ENCODE measurements around the gene BANP.

The BANP gene

GRCh38 chr16:88063211-88063773, 112.1 kb downstream of the BANP start:
- no peaks in the 10 kb centered on the region for H3K36me3 ChIP-seq (replicated peaks)
- in situ Hi-C loops (cut with HindIII; ENCODE audit: low pct_ligation_motif_present, low sequenced_read_pairs), result no loop called here
- H3K27me3 ChIP-seq (replicated peaks), result no peaks in the 10 kb centered on the region
- peak; percentile 51 for DNase-seq
- peak overlapping the region; percentile 60 for H3K27ac ChIP-seq
- no peak overlapping the region for H3K4me3 ChIP-seq (ENCODE audit: low read depth, low read length)
- peak; percentile 71 for TF ChIP-seq CTCF (IDR thresholded peaks at IDR 0.05; ENCODE audit: low read depth, low read length, missing control alignments)

DNA sequence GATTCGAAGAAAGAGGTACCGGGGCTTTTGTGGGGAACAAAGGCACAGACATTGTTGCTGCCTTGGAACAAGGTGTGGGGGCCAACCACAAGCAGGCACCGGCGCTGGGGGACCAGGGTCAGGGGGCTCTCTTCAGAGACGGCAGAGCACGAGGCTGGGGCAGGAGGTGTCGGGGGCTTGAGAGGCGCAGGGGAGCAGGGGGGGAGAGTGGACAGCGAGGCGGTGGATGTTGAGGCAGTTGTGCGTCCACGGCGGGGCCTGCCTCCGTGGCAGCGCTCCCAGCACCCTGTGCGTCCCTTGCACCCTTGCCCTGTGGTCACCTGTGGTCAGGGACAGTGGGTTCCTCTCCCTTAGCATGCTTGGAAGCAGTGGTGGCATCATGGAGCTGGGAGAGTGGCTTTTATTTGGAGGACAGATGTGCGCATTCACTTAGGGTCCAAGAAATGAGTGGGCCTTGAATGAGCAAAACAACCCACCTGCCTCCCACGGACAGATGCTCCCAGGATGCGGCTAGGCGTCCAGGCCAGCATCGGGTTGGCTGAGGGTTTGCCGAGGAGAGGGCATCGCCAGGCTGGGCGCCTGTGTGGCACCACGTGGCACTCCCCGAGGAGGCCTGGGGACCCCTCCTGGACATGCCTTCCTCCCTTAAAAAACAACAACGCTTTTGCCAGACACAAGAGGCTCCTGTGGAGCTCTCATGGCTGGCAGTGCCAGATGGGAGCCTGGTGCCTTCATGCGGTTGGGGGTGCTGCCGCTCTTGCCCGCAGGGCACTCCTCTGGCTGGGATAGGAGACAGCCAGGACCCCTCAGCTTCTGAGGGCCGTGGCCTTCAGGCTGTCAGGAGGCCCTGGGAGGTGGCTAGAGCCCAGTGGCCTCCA, 113.0 kb downstream of the BANP start:
- DNase-seq, result no peak
- Histone ChIP-seq H3K4me3 (ENCODE audit: low read depth, low read length) (no peak overlapping the region), H3K27me3 (replicated peaks) (no peaks in the 10 kb centered on the region), H3K27ac (no peak overlapping the region), H3K36me3 (replicated peaks) (no peaks in the 10 kb centered on the region)
- in situ Hi-C loops (cut with HindIII; ENCODE audit: low pct_ligation_motif_present, low sequenced_read_pairs), result no loop called here
- no peak for TF ChIP-seq CTCF (IDR thresholded peaks at IDR 0.05; ENCODE audit: low read depth, low read length, missing control alignments)

DNA sequence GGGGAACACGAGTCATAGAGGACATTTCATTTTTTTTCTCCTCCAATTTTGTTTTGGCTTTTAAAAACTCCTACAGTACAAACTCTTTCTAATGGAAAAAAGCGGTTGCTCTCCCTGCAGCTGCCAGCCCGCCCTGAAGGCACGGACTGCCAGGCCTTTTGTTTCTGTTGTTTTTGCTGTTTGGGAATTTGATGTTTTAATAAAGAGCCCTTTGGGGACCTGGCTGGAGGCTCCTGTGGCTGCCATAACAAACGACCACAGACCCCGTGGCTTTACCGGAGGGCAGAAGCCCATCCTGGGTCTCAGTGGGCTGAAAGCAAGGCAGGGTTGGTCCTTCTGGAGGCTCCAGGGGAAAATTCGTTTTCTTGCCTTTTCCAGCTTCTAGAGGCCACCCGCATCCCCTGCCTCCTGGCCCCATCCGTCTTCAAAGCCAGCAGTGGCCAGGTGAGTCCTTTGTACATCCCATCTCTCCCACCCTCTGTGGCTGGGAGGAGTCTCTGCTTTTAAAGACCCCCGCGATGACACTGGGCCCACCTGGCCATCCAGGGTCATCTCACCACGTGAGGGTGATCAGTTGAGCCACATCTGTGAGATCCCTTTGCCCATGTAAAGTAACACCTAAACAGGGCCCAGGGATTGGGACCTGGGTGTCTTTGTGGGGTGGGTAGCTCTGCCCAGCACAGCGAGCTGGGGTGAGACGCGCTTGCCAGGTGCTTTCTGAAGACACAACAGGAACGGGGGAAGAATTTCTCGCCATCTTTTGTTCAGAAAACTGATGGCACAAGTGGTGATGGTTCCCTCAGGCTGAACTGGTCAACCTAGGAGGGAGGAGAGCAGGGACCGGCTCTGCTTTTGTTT, 113.9 kb downstream of the BANP start:
- no peak overlapping the region for H3K4me3 ChIP-seq (ENCODE audit: low read depth, low read length)
- in situ Hi-C loops (cut with HindIII; ENCODE audit: low pct_ligation_motif_present, low sequenced_read_pairs), result no loop called here
- no peak for TF ChIP-seq CTCF (IDR thresholded peaks at IDR 0.05; ENCODE audit: low read depth, low read length, missing control alignments)
- H3K27ac ChIP-seq, result no peak overlapping the region
- no peaks in the 10 kb centered on the region for H3K27me3 ChIP-seq (replicated peaks)
- DNase-seq, result no peak
- H3K36me3 ChIP-seq (replicated peaks), result peaks cover 6% of the 10 kb centered on the region

DNA sequence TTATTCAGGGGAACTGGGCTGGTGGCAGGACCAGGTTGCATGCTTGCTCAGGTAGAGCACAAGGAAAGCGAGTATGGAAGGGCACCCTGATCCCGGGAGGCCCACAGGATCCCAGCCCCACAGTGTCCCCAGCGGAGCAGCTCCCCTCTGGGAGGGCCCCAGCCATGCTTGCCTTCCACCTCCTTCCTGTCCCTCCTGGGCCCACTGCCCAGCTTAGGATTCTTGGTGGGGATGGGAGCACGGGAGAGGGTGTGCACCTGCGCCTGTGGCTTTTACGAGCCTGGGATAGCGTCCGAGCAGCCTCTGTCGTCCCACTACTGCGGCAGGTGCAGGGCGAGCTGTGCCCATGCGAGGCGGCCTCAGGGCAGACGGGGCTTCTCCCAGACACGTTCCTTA, 114.5 kb downstream of the BANP start:
- H3K27me3 ChIP-seq (replicated peaks), result no peaks in the 10 kb centered on the region
- peaks cover 10% of the 10 kb centered on the region for H3K36me3 ChIP-seq (replicated peaks)
- no peak overlapping the region for H3K4me3 ChIP-seq (ENCODE audit: low read depth, low read length)
- no peak overlapping the region for H3K27ac ChIP-seq
- in situ Hi-C loops (cut with HindIII; ENCODE audit: low pct_ligation_motif_present, low sequenced_read_pairs), result no loop called here
- no peak for TF ChIP-seq CTCF (IDR thresholded peaks at IDR 0.05; ENCODE audit: low read depth, low read length, missing control alignments)
- no peak for DNase-seq

- Histone ChIP-seq H3K4me3 (ENCODE audit: low read depth, low read length) (no peak overlapping the region), H3K27me3 (replicated peaks) (no peaks in the 10 kb centered on the region), H3K36me3 (replicated peaks) (peaks cover 12% of the 10 kb centered on the region), H3K27ac (no peak overlapping the region)
- TF ChIP-seq CTCF (IDR thresholded peaks at IDR 0.05; ENCODE audit: low read depth, low read length, missing control alignments), result no peak
- no peak for DNase-seq
- in situ Hi-C loops (cut with HindIII; ENCODE audit: low pct_ligation_motif_present, low sequenced_read_pairs), result no loop called here
These were observed 115.0 kb downstream of the BANP start for GRCh38 chr16:88066234-88066633.
